ENCODE measurements around the gene NSD1.

NSD1 gene

GRCh38 chr5:177311723-177312648, 178.4 kb downstream of the NSD1 start, which contains the start of gene MXD3:
TSS of gene MXD3 (minus strand) at chr5:177311898. CDS start at chr5:177311830, 68 bp downstream.
- peak; percentile 98 for DNase-seq

- peak; percentile 76 for DNase-seq
These were observed 179.1 kb downstream of the NSD1 start for GRCh38 chr5:177312649-177313181.

- no peak for DNase-seq
These were observed 180.1 kb downstream of the NSD1 start for GRCh38 chr5:177313561-177314259.

GRCh38 chr5:177314376-177315342, 181.1 kb downstream of the NSD1 start:
- no peak for DNase-seq

- DNase-seq, result no peak
These were observed 181.8 kb downstream of the NSD1 start for GRCh38 chr5:177315411-177315810.

- no peak for DNase-seq
These were observed 182.4 kb downstream of the NSD1 start for GRCh38 chr5:177316005-177316404.

- DNase-seq, result peak; percentile 90
These were observed 184.4 kb downstream of the NSD1 start for GRCh38 chr5:177317959-177318377.

GRCh38 chr5:177319913-177320588, 186.5 kb downstream of the NSD1 start:
- DNase-seq, result no peak

- DNase-seq, result no peak
These were observed 187.3 kb downstream of the NSD1 start for GRCh38 chr5:177320879-177321278.

- DNase-seq, result no peak
These were observed 192.4 kb downstream of the NSD1 start for GRCh38 chr5:177325868-177326381.

- DNase-seq, result no peak
These were observed 194.3 kb downstream of the NSD1 start for GRCh38 chr5:177327539-177328522.

GRCh38 chr5:177328545-177329231, 195.1 kb downstream of the NSD1 start:
- no peak for DNase-seq

GRCh38 chr5:177329883-177330282, 196.3 kb downstream of the NSD1 start:
- DNase-seq, result no peak

- DNase-seq, result no peak
These were observed 197.6 kb downstream of the NSD1 start for GRCh38 chr5:177330991-177331842.

- DNase-seq, result no peak
These were observed 198.7 kb downstream of the NSD1 start for GRCh38 chr5:177332031-177332895.

GRCh38 chr5:177332896-177333260, 199.3 kb downstream of the NSD1 start:
- DNase-seq, result no peak

- DNase-seq, result no peak
These were observed 200.0 kb downstream of the NSD1 start for GRCh38 chr5:177333420-177334154.

All from activated effector memory CD4-positive, alpha-beta T cell treated with anti-CD3 and anti-CD28 coated beads, Interleukin-2, amount 50 U/mL, for 16 hours (primary cell).